ENCODE results near the gene PACSIN3.

The PACSIN3 gene

GRCh38 chr11:47225552-47226400 lies 39.5 kb upstream of the PACSIN3 start:
- Histone ChIP-seq H3K27me3 (ENCODE audit: insufficient read depth, low read length) (no peaks in the 10 kb centered on the region), H3K4me1 (ENCODE audit: insufficient read depth, low read length, severe bottlenecking) (no peaks in the 10 kb centered on the region), H4K20me1 (ENCODE audit: insufficient read depth, low read length) (no peaks in the 10 kb centered on the region), H3K9me2 (ENCODE audit: low read depth, low read length) (no peaks in the 10 kb centered on the region), H3F3A (ENCODE audit: insufficient read depth, low read length) (no peaks in the 10 kb centered on the region), H3K4me2 (ENCODE audit: low read length) (no peak overlapping the region), H3K9me3 (ENCODE audit: low read length) (no peaks in the 10 kb centered on the region), H2AFZ (ENCODE audit: low read length) (no peak overlapping the region), H3K79me2 (ENCODE audit: insufficient read depth, low read length) (no peaks in the 10 kb centered on the region), H3K9ac (ENCODE audit: low read length) (no peak overlapping the region), H3K27ac (ENCODE audit: low read depth, low read length, poor library complexity, severe bottlenecking) (no peak overlapping the region), H3K4me3 (ENCODE audit: low read depth, low read length, poor library complexity, severe bottlenecking) (no peak overlapping the region), H3K36me3 (ENCODE audit: insufficient read depth, low read length) (peaks cover 53% of the 10 kb centered on the region)
- TF ChIP-seq EZH2 (IDR thresholded peaks at IDR 0.05; ENCODE audit: borderline replicate concordance, low read length) (no peak), CTCF (IDR thresholded peaks at IDR 0.05; ENCODE audit: low read length) (no peak)

GRCh38 chr11:47222696-47223095 lies 36.5 kb upstream of the PACSIN3 start:
- H3F3A ChIP-seq (ENCODE audit: insufficient read depth, low read length): no peaks in the 10 kb centered on the region
- H3K79me2 ChIP-seq (ENCODE audit: insufficient read depth, low read length): no peaks in the 10 kb centered on the region
- TF ChIP-seq CTCF (IDR thresholded peaks at IDR 0.05; ENCODE audit: low read length): no peak
- no peak overlapping the region for H2AFZ ChIP-seq (ENCODE audit: low read length)
- H3K36me3 ChIP-seq (ENCODE audit: insufficient read depth, low read length): peaks cover 52% of the 10 kb centered on the region
- no peaks in the 10 kb centered on the region for H4K20me1 ChIP-seq (ENCODE audit: insufficient read depth, low read length)
- H3K4me1 ChIP-seq (ENCODE audit: insufficient read depth, low read length, severe bottlenecking): peaks cover 19% of the 10 kb centered on the region
- H3K27me3 ChIP-seq (ENCODE audit: insufficient read depth, low read length): no peaks in the 10 kb centered on the region
- H3K9me2 ChIP-seq (ENCODE audit: low read depth, low read length): no peaks in the 10 kb centered on the region
- H3K4me2 ChIP-seq (ENCODE audit: low read length): no peak overlapping the region
- no peak overlapping the region for H3K9ac ChIP-seq (ENCODE audit: low read length)
- H3K4me3 ChIP-seq (ENCODE audit: low read depth, low read length, poor library complexity, severe bottlenecking): no peak overlapping the region
- no peaks in the 10 kb centered on the region for H3K9me3 ChIP-seq (ENCODE audit: low read length)
- no peak overlapping the region for H3K27ac ChIP-seq (ENCODE audit: low read depth, low read length, poor library complexity, severe bottlenecking)

- Histone ChIP-seq H3K9ac (ENCODE audit: low read length) (no peak overlapping the region), H3K79me2 (ENCODE audit: insufficient read depth, low read length) (no peaks in the 10 kb centered on the region), H4K20me1 (ENCODE audit: insufficient read depth, low read length) (no peaks in the 10 kb centered on the region), H2AFZ (ENCODE audit: low read length) (no peak overlapping the region), H3K4me1 (ENCODE audit: insufficient read depth, low read length, severe bottlenecking) (peaks cover 39% of the 10 kb centered on the region), H3K4me2 (ENCODE audit: low read length) (no peak overlapping the region), H3K36me3 (ENCODE audit: insufficient read depth, low read length) (peaks cover 32% of the 10 kb centered on the region), H3K27me3 (ENCODE audit: insufficient read depth, low read length) (no peaks in the 10 kb centered on the region), H3K9me2 (ENCODE audit: low read depth, low read length) (no peaks in the 10 kb centered on the region), H3K27ac (ENCODE audit: low read depth, low read length, poor library complexity, severe bottlenecking) (peak overlapping the region; percentile 31), H3K9me3 (ENCODE audit: low read length) (no peaks in the 10 kb centered on the region), H3K4me3 (ENCODE audit: low read depth, low read length, poor library complexity, severe bottlenecking) (no peak overlapping the region), H3F3A (ENCODE audit: insufficient read depth, low read length) (no peaks in the 10 kb centered on the region)
- TF ChIP-seq EZH2 (IDR thresholded peaks at IDR 0.05; ENCODE audit: borderline replicate concordance, low read length) (no peak), CTCF (IDR thresholded peaks at IDR 0.05; ENCODE audit: low read length) (no peak)
Measured at GRCh38 chr11:47220401-47220821, 34.2 kb upstream of the PACSIN3 start.

Measured in OCI-LY1 (cell line).